Left kidney (tissue), 8 donors: ENCODE data around the gene FASLG. TPM values are rescaled to one million over a fixed set of nuclear protein-coding genes. Genes with fewer than 3 reads are reported as not detected.
"Not testable (repeated sequence)": the region's sequence is repeated elsewhere in the genome, so short reads cannot be mapped to it uniquely, and the experiment has no call there.

Experiments used
- DNase-seq: peaks from one replicate; pipeline ENCODE4 v3.0.0-alpha.2; 2013
- long read RNA-seq, 8 donors: transcript quantifications; one replicate each; lab custom pipeline, GENCODE V29; 2026
- polyA plus RNA-seq: library from polyadenylated mRNA; unstranded; fragments of 120-200 nt; gene quantifications from one replicate; pipeline ENCODE4 v1.2.1, GENCODE V29; 2013; ENCODE audit not compliant: insufficient read length

FASLG gene
- not detected for polyA plus RNA-seq
- long read RNA-seq, donor 1, result 0 reads
- long read RNA-seq, donor 2, result 0 reads
- long read RNA-seq, donor 3, result 0 reads
- long read RNA-seq, donor 4, result 0 reads
- long read RNA-seq, donor 5, result 0 reads
- long read RNA-seq, donor 6, result 0 reads
- long read RNA-seq, donor 7, result 0 reads
- long read RNA-seq, donor 8, result 0 reads

DNA sequence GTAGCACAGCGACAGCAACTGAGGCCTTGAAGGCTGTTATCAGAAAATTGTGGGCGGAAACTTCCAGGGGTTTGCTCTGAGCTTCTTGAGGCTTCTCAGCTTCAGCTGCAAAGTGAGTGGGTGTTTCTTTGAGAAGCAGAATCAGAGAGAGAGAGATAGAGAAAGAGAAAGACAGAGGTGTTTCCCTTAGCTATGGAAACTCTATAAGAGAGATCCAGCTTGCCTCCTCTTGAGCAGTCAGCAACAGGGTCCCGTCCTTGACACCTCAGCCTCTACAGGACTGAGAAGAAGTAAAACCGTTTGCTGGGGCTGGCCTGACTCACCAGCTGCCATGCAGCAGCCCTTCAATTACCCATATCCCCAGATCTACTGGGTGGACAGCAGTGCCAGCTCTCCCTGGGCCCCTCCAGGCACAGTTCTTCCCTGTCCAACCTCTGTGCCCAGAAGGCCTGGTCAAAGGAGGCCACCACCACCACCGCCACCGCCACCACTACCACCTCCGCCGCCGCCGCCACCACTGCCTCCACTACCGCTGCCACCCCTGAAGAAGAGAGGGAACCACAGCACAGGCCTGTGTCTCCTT is at the start of gene FASLG:
TSS of gene FASLG (plus strand) at position 233 of the 583 bp plus-strand sequence. CDS start at position 332, 99 bp downstream.
- DNase-seq, result no peak

DNA sequence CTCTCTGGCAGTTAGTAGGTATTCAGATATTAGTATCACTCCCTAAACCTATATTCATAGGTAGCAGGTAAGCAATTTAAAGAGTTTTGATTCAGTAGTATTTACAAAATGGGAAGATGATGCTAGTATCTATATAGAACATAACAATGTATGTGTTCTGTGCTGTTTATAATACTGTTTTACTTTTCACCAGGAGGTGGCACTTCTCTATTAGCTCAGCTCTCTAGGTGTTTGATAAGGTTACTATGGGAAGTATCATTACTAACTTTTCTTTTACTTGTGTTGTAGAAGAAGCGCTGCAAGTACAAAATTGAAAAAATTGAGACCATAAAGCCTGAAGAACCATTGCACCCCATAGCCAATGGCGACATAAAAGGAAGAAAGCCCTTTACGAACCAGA is 49.4 kb upstream of the FASLG start:
- no peak for DNase-seq

GRCh38 chr1:172612478-172612877 is 46.4 kb upstream of the FASLG start:
- no peak for DNase-seq

- DNase-seq, result no peak
Observed at GRCh38 chr1:172613294-172613693, 45.6 kb upstream of the FASLG start.

- no peak for DNase-seq
Observed at GRCh38 chr1:172616195-172616594, 42.7 kb upstream of the FASLG start.

DNA sequence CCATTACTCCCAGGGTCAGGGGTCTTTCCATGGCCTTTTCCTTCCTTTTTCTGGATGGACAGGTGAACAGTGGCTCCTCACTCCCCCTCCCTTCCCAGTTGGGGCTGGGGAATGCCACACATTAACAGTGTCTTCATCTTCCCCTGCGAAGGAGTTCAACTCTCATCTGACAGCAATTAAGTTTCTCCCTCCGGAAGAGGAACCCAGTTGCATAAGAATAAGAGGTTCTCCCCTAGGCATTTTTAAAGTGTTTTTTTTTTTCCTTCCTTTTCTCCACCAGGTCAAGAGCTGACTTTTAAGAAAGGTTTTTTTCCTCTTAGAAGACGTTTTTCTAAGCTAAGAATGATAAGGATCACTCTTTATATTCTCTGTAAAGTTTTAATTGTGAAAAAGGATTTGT is 42.3 kb upstream of the FASLG start:
- DNase-seq, result no peak

GRCh38 chr1:172620603-172621002 is 38.3 kb upstream of the FASLG start:
- not testable (repeated sequence) for DNase-seq

- no peak for DNase-seq
Observed at GRCh38 chr1:172622541-172622940, 36.4 kb upstream of the FASLG start.

DNA sequence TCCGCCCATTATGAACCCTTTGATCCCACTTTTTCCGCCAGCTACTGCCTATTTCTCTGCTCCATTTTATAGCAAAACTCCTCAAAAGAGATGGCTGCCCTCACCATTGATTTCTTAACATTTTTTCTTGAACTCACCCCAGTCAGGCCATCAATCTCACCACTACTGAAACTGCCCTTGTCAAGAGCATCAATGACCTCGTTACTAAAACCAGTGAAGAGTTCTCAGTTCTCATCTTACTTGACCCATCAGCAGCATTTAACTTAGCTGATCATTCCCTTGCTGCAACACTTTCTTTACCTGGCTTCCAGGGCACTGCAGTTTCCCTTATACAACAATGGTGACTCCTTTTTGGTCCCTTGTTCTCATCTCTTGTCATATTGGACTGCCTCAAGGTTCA is 35.2 kb upstream of the FASLG start:
- DNase-seq, result no peak

DNA sequence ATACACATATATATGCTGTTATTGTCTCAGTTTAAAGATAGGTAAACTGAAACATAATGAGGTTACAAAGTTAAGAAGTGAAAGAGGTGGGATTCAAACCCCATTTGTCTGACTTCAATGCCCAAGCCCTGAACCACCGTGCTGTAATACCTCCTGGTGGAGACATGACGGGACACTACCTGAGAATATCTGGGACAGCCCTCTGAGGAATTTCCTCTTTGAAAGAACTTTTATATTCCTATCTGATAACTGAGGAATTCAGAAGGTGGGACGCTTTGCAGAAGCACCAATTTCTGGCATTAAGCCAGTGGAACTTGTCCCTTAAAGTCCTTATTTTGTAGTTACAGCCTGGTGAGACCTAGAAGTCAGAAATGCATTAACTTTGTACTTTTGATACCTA is 32.1 kb upstream of the FASLG start:
- no peak for DNase-seq

- DNase-seq, result no peak
Observed at GRCh38 chr1:172627702-172628101, 31.2 kb upstream of the FASLG start.

- DNase-seq, result no peak
Observed at GRCh38 chr1:172628401-172628800, 30.5 kb upstream of the FASLG start.

DNA sequence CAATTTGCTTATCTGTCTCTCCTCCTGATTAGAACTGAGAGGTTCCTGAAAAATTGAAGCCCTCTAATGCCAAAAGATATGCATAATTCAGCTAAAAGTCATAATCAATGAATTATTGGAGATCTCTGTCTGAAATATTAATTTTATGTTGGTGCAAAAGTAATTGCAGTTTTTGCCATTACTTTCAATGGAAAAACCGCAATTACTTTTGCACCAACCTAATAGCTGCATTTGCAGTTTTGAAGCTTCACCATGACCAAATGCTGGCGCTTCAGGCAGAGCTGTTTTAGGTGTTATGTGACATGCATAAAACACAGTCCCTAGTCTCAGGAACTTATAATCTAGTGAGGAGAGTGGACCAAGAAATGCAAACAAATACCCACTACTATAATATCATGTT is 29.7 kb upstream of the FASLG start:
- DNase-seq, result no peak

GRCh38 chr1:172629638-172630037 is 29.3 kb upstream of the FASLG start:
- no peak for DNase-seq

DNA sequence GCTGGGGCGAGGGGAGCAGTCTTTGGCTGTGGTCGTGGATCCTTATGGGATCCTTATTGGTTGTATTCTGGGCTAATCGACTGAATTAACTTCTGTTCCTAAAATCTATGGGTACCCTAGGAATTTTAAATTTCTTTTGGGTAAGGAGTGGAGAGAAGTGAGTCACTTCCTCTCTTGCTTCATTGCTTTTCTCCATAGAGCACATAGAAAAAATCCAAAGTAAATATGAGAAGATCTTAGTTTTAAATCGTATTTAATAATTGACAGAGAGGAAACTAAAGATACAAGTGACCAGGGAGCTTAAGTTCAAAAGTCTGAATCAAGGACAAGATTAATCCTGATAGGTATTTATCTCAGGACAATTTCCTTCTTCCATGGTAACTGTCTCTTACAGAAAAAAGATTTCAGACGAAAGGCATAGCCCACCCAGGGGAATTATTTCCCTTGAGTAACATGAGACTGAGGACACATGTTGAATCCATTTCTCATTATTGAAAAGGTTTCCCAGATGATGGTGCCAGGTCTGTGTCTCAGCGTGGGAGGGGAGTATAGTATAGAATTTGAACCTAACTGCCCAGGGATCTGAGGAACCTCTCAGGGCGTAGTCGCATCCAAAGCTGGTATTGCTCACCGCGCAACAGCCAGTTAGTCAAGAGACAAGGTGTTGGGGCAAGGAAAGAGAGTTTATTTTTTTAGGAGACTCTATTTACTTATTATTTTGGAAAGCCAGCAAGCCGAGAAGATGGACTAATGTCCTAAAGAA is 28.7 kb upstream of the FASLG start:
- no peak for DNase-seq

GRCh38 chr1:172630868-172631267 is 28.0 kb upstream of the FASLG start:
- no peak for DNase-seq

DNA sequence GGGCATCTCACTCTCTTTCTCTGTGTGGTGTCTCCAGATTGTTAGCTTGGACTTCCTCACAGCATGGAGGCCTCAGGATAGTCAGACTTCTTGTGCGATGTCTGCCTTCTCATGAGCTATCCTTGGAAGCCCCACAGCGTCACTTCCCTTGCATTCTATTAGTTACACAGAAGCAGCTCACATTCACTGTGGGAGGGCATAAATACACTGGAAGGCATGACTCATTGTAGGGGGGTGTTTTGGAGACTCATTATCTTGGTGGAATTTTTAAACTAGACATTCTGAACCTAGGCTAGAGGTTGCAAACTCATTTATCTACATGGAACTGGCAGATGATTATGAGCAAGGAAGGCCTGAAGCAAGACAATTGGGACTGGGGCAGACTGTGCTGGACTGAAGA is 21.4 kb upstream of the FASLG start:
- DNase-seq, result no peak

DNA sequence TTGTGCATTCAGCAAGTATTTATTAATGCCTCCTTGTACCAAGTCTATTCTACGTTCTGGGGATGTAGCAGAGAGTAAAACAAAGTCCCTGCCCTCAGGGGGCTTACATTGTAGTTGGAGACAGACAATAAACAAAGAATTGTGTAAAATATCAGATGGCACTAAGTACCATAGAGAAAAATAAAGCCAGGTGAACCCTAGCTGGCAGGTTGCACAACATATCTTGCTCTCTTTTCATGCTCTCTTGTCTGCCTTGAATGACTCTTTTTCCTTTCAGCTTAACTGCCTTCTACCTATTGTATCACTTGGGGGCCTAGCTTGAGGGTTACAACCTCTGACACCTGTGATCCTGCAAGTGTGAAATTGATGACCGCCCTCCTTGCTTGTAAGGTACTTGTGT is 20.7 kb upstream of the FASLG start:
- no peak for DNase-seq

DNA sequence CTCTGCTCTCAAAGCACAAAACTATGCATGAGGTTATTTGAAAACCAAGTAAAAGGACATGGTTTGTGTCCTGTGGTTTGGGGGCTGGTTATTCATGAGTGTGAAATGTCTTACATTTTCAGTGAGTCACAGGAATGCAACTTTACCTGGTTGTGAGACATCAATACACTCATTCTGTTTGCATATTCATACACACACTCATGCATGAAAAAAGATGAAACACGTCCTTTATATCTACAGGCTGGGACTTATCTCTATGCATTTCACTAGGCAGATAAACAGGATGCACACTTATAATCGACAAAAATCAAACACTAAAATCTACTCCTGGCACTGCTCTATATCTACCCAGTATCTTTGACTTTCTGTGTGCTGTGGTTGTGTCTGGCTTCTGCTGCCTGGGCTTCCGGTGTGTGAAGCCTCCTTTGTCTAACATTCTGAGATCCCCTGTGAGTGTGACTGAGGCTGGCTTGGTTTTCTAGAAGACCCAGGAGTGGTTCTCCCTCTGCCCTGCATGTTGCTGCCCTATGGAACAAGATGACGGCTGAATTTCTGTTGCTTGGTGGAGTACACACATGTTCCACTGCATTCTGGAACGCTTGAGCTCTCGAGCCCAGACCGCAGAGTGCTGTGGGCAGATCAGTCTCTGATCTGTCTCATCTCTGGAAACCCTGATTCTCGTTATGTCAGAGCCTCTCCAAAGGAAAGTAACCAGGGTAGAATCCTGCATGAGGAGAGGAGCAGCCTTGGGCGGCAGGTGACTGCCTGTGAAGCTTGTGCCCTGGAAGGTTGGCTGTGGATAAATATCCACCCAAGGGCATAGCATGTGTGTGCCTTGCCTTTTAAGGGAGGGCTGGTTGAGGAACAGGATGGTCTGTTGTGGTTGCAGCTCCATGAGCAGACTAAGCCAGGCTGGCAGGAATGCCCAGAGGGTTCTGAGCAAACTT is 19.7 kb upstream of the FASLG start:
- DNase-seq, result no peak

DNA sequence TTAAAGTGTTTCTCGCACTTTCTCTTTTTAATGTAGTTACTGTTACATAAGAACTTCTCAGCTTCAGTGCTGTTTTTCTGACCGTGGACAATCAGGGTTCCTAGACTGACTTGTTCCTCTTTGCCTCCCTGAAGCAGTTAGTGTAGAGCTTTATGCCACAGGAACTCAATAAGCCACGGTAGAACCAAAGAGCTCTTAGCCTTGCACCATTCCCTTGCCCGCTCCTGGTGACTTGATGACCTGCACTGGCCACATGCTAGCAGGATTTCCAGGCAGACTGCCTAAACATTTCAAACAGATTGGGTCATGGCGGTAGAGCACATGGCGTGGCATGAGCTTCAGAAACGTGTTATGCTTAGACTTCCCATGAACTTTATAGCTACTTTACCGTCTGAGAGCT is 18.8 kb upstream of the FASLG start:
- DNase-seq, result no peak

- no peak for DNase-seq
Observed at GRCh38 chr1:172641492-172641891, 17.4 kb upstream of the FASLG start.

DNA sequence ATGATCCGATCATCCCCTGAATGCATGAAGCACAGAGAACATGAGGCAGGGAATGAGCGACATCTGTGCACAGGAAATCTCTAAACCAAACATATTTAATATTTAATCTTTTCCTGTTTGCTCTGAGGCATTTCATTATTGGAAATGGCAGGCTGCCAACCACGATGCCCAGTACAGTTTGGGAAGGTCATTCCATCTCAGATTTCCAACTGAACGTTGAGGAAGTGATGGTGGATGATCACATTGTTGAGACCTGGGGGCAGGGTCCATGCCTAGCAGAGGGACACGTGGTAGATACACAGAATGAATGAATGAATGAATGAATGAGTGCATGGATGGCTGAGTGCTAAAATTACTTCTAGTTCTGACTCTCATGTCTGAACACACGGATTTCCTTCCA is 15.9 kb upstream of the FASLG start:
- no peak for DNase-seq

DNA sequence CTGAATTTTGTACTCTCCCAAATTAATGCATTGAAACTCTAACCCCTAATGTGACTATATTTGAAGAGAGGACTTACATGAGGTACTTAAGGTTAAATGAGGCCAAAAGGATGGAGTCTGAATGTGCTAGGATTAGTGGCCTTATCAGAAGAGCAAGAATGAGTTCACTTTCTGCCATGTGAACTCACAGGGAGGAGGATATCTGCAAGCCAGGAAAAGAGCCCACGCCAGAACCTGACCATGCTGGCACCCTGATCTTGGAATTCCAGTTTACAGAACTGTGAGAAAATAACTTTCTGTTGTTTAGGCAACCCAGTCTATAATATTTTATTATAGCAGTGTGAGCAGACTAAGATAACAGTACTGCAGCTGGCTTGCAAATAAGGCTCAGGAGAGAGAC is 12.2 kb upstream of the FASLG start:
- no peak for DNase-seq
